ENCODE results near the gene SURF6. TPM values are rescaled to one million over a fixed set of nuclear protein-coding genes. Genes with fewer than 3 reads are reported as not detected.
A peak's percentile ranks its signal among the peaks of the same experiment; 100 is the strongest.

SURF6 gene
- total RNA-seq, 1 donor = 7.6 TPM

DNA sequence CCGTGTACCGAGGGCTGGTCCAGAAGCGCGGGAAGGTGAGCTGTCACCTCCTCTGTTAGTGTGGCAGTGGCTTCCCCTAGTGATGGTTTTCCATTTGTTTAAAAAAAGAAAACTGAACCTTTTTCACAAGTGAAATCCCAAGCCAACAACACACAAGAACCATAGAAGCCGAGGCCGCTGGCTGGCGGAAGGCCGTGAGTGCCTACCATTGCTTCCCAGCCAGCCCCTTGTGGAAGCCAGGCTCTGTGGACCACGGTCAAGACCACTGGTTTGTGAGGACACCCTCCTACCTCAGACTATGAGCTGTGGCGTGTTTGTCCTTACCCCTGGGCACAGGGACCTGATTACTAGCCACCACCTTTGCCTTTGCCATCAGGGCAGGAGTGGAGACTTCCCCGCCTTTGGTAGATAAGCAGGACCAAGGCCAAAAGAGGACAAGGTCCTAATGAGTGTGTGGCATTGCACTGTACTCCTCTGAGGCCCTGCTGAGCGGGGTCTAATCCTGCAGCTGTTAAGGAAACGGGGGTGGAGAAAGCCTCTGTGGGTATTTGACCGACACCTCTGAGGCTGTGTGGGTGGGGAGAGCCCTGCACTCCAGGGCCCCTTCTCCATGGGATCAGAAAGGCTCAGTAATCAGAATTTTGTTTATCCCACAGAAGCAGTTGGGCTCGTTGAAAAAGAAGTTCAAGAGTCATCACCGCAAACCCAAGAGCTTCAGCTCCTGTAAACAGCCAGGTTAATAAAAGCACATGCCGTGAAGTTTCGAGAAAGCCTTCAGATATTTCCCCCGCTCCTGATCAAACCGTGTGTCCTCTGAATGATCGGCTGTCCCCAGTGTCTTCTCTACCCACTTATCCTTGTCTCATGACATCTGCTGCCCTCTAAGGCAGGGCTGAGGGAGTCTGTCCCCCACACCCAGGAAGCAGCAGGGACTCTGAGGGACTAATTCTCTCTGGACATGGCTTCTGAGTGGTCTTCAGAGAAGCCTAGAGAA, 24.7 kb upstream of the SURF6 start:
- no peaks in the 10 kb centered on the region for H3K27me3 ChIP-seq (ENCODE audit: insufficient read depth, low read length)
- no peaks in the 10 kb centered on the region for H3K9me3 ChIP-seq (ENCODE audit: low read depth, low read length)
- no peak overlapping the region for H3K4me2 ChIP-seq (ENCODE audit: insufficient read depth, low read length)
- H3K4me3 ChIP-seq (ENCODE audit: insufficient read depth, low read length) = no peak overlapping the region
- peaks cover 54% of the 10 kb centered on the region for H3K36me3 ChIP-seq (ENCODE audit: insufficient read depth, low read length)
- TF ChIP-seq, protein P1, sequence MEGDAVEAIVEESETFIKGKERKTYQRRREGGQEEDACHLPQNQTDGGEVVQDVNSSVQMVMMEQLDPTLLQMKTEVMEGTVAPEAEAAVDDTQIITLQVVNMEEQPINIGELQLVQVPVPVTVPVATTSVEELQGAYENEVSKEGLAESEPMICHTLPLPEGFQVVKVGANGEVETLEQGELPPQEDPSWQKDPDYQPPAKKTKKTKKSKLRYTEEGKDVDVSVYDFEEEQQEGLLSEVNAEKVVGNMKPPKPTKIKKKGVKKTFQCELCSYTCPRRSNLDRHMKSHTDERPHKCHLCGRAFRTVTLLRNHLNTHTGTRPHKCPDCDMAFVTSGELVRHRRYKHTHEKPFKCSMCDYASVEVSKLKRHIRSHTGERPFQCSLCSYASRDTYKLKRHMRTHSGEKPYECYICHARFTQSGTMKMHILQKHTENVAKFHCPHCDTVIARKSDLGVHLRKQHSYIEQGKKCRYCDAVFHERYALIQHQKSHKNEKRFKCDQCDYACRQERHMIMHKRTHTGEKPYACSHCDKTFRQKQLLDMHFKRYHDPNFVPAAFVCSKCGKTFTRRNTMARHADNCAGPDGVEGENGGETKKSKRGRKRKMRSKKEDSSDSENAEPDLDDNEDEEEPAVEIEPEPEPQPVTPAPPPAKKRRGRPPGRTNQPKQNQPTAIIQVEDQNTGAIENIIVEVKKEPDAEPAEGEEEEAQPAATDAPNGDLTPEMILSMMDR (IDR thresholded peaks at IDR 0.05; ENCODE audit: extremely low read depth, low read depth, low read length) = no peak
- peaks cover 59% of the 10 kb centered on the region for H4K20me1 ChIP-seq (ENCODE audit: insufficient read depth, low read length)
- peaks cover 10% of the 10 kb centered on the region for H3K4me1 ChIP-seq (ENCODE audit: insufficient read depth, low read length)
- peak; percentile 45 for DNase-seq (ENCODE audit: insufficient read length, low spot score, missing footprints)
- H3K79me2 ChIP-seq (ENCODE audit: insufficient read depth, low read length) = peaks cover 85% of the 10 kb centered on the region
- H3K27ac ChIP-seq (ENCODE audit: low read depth, low read length) = no peak overlapping the region
- no peak overlapping the region for H2AFZ ChIP-seq (ENCODE audit: low read length)

DNA sequence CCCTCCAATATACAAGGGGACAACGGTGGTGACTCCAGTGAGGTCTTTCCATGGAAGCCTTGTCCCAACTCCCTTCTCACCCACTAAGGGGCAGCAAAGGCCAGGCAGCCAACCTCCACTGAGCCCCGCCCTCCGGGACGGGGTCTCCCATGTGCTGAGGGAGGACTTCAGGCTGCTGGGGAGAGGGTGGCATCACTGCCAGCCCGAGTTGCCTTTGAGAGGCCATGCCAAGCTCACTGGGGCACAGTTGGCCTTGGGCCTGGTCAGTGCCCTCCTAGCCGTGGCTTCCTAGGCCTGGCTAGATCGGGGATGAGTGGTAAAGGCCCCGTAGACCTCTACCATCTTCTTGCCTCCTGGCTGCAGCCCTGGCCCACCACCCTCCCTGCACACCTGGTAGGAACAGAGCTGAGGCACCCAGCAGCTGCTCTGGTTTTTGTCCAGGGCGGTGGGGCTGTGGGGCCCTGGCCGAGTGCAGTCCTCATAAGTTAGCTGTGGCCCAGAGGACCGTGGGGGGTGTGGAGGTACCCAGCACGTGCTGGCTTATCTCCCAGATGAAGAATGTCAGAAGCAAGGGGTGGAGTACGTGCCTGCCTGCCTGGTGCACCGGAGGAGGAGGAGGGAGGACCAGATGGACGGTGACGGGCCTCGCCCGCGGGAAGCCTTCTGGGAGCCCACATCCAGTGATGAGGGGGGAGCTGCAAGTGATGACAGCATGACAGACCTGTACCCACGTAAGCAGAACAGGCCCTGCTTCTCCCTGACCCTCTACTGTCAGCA, 23.6 kb upstream of the SURF6 start:
- Histone ChIP-seq H3K4me1 (ENCODE audit: insufficient read depth, low read length) (peaks cover 20% of the 10 kb centered on the region), H3K79me2 (ENCODE audit: insufficient read depth, low read length) (peaks cover 85% of the 10 kb centered on the region), H2AFZ (ENCODE audit: low read length) (no peak overlapping the region), H3K4me2 (ENCODE audit: insufficient read depth, low read length) (no peak overlapping the region), H3K36me3 (ENCODE audit: insufficient read depth, low read length) (peaks cover 44% of the 10 kb centered on the region), H3K9me3 (ENCODE audit: low read depth, low read length) (no peaks in the 10 kb centered on the region), H4K20me1 (ENCODE audit: insufficient read depth, low read length) (peaks cover 49% of the 10 kb centered on the region), H3K4me3 (ENCODE audit: insufficient read depth, low read length) (no peak overlapping the region), H3K27me3 (ENCODE audit: insufficient read depth, low read length) (no peaks in the 10 kb centered on the region), H3K27ac (ENCODE audit: low read depth, low read length) (peak overlapping the region; percentile 20)
- peak; percentile 85 for DNase-seq (ENCODE audit: insufficient read length, low spot score, missing footprints)
- TF ChIP-seq, protein P1 (IDR thresholded peaks at IDR 0.05; ENCODE audit: extremely low read depth, low read depth, low read length) = peak; percentile 40

DNA sequence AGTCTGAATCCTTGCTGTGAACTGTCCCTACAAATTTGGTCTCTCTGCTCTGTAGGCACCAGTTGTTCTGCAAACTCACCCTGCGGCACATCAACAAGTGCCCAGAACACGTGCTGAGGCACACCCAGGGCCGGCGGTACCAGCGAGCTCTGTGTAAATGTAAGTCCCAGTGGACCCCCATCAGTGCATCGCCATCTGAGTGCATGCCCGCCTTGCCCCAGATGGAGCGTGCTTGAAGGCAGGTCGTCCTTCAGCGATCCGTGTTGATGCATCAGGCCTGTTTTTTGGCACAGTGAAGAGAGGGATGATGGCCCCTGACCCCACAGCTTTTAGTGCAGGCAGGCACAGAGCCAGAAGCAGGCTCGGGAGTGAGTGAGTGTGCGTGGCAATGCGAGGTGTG, 21.7 kb upstream of the SURF6 start:
- Histone ChIP-seq H2AFZ (ENCODE audit: low read length) (no peak overlapping the region), H3K27ac (ENCODE audit: low read depth, low read length) (no peak overlapping the region), H3K36me3 (ENCODE audit: insufficient read depth, low read length) (peaks cover 41% of the 10 kb centered on the region), H3K4me2 (ENCODE audit: insufficient read depth, low read length) (peak overlapping the region; percentile 77), H3K79me2 (ENCODE audit: insufficient read depth, low read length) (peaks cover 71% of the 10 kb centered on the region), H3K27me3 (ENCODE audit: insufficient read depth, low read length) (no peaks in the 10 kb centered on the region), H3K4me1 (ENCODE audit: insufficient read depth, low read length) (peaks cover 20% of the 10 kb centered on the region), H3K4me3 (ENCODE audit: insufficient read depth, low read length) (no peak overlapping the region), H3K9me3 (ENCODE audit: low read depth, low read length) (no peaks in the 10 kb centered on the region), H4K20me1 (ENCODE audit: insufficient read depth, low read length) (peaks cover 36% of the 10 kb centered on the region)
- TF ChIP-seq, protein P1 (IDR thresholded peaks at IDR 0.05; ENCODE audit: extremely low read depth, low read depth, low read length) = no peak
- no peak for DNase-seq (ENCODE audit: insufficient read length, low spot score, missing footprints)

Measured in osteoblast (primary cell).